ENCODE measurements around the gene PIF1.

DNA sequence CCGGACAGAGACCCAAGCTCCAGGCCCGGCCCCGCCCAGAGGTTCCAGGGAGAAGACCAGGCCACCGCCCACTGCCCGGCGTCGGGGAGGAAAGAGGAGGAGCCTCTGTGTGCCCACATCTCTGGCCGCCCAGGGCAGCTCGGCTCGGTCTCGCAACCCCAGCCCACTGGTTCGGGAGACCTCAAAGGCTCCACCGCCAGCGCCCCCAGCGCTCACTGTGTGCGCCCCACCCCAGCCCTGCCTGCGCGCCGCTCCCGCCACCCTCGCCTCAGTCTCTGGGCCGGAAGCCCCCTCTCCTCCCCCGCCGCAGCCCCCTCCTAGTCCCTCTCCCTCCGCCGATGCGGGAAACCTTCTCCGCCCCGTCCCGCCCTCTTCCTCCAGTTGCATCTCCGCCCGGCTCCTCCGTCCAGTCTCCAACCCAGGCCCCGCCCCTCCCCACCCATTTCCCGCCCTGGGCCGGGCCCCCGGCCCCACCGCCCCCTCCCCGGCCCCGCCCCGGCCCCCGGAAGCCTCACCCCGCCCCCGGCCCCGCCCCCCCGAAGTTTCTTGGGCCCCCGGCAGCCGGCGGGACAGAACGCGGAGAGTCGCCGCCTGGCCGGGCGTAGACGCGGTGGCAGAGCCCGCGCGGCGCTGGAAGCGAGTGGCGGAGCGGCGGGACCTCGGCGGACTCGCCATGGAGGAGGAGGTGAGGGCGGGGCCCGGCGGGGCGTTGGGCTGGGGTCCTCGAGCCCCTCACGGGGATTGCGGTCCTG is 16.1 kb upstream of the PIF1 start, which contains the start of gene PLEKHO2:
- TF ChIP-seq, protein P1, sequence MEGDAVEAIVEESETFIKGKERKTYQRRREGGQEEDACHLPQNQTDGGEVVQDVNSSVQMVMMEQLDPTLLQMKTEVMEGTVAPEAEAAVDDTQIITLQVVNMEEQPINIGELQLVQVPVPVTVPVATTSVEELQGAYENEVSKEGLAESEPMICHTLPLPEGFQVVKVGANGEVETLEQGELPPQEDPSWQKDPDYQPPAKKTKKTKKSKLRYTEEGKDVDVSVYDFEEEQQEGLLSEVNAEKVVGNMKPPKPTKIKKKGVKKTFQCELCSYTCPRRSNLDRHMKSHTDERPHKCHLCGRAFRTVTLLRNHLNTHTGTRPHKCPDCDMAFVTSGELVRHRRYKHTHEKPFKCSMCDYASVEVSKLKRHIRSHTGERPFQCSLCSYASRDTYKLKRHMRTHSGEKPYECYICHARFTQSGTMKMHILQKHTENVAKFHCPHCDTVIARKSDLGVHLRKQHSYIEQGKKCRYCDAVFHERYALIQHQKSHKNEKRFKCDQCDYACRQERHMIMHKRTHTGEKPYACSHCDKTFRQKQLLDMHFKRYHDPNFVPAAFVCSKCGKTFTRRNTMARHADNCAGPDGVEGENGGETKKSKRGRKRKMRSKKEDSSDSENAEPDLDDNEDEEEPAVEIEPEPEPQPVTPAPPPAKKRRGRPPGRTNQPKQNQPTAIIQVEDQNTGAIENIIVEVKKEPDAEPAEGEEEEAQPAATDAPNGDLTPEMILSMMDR (IDR thresholded peaks at IDR 0.05; ENCODE audit: low read depth, low read length): peak; percentile 27; the same call in 1 of the 2 replicates
- TF ChIP-seq EZH2phosphoT487 (IDR thresholded peaks at IDR 0.05; ENCODE audit: low read depth): no peak

Measured in OCI-LY3 (cell line).